NCI-H2029 (cell line): ENCODE data around the gene GAL3ST1.

Experiments used
- DNase-seq: peaks from one replicate; lab custom pipeline; 2025; lab: John Stamatoyannopoulos, UW

The GAL3ST1 gene

DNA sequence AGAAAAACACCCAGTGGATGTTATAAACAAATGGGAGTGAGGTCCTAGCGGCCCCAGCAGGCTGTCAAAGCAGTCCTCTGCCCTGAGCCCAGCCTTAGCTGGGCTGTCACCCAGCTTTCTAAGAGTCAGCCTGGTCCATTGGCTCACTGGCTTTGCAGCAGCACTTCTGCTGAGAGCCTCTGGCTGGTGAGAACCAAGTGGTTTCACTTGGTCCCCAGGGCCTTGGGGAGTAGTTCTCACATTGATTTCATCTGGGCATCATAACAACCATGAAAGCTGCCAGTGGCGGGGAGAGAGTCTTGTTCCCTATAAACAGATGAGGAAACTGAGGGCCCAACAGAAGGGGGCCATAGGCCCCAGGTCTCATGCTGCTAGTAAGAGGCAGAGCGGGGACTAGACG lies 39.3 kb downstream of the GAL3ST1 start:
- no peak for DNase-seq

DNA sequence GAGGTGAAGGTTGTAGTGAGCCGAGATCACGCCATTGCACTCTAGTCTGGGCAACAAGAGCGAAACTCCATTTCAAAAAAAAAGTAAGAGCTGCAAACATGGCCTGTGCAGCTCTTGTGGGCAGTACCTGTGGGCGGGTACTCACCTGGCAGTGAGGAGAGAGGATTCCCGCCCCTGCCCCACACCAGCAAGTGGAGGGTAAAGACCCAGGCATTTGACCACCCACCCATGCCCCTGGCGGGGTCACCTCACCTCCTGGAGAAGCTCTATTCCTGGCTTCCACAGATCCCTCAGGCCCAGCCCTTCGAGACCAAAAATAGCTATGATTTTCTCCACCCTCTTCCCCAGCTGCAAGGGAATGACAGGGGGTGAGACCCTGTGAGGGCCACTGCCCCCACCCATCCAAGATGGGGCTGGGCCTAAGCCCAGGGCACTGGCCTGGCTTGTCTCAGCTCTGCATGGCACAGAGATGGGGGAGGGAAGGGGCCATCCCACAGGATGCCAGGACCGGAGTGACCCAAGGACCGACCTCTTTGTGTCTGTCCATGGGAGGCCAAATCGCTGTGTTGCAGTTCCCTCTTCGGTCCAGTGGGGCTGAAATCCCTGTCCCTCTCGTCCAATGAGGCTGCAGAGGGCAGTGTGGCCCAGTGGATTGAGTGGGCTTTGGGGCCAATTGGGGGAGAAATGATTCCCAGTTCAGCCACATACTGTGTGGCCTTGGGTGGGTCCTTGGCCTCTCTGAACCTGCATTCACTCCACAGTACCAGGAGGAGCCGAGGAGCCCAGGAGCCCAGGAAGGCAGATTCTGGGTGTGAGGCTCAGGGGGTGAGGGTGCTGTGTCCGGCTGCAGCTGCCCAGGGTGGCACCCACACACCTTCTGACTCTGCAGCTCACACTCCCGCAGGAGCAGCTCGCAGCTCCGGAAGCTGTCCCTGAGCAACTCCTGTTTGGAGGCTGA lies 42.5 kb downstream of the GAL3ST1 start:
- no peak for DNase-seq

DNA sequence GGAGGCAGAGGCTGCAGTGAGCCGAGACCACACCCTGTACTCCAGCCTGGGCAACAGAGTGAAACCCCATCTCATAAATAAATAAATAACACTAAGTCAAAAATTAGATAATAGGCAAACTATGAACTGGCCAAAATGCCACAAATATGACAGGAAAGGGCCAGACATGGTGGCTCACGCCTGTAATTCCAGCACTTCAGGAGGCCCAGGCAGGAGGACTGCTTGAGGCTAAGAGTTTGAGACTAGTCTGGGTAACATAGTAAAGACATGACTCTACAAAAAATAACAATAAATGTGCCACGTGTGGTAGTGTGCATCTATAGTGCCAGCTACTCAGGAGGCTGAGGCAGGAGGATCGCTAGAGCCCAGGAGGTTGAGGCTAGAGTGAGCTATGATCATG lies 47.8 kb downstream of the GAL3ST1 start:
- DNase-seq, result no peak

DNA sequence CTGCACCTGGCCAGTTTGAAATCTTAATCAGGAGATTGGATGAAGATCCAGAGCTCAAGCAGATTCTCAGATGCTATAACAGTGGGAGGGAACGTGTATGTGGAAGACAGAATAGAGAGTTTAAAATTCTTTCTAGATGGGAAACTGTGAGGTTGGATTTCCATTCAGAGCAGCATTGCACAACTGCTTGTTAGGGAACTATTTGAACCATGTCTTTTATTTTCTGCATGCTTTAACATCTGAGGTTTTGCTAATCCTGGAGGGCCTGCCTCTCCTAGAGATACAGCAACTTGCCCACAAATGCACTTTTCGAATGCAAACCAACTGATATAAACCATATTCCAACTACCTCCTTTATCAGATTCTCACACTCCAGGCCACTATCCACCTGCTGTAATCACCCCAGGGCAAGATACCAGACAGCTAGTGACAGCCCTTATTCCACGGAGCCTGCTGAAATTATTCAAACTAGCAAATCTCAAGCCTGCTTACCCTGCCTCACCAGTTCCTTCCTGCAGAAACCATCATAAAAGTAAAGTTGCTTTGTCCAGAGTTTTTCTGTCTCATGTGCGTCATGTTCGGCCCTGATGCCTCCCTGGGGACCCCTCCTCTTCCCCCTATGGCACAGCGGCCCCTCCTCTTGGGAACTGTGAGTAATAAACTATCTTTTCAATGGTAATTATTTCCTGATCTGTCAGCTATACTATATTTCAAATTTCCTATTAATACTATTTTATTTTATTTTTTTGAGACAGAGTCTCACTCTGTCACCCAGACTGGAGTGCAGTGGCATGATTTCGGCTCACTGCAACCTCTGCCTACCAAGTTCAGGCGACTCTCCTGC lies 50.6 kb downstream of the GAL3ST1 start:
- DNase-seq, result no peak

DNA sequence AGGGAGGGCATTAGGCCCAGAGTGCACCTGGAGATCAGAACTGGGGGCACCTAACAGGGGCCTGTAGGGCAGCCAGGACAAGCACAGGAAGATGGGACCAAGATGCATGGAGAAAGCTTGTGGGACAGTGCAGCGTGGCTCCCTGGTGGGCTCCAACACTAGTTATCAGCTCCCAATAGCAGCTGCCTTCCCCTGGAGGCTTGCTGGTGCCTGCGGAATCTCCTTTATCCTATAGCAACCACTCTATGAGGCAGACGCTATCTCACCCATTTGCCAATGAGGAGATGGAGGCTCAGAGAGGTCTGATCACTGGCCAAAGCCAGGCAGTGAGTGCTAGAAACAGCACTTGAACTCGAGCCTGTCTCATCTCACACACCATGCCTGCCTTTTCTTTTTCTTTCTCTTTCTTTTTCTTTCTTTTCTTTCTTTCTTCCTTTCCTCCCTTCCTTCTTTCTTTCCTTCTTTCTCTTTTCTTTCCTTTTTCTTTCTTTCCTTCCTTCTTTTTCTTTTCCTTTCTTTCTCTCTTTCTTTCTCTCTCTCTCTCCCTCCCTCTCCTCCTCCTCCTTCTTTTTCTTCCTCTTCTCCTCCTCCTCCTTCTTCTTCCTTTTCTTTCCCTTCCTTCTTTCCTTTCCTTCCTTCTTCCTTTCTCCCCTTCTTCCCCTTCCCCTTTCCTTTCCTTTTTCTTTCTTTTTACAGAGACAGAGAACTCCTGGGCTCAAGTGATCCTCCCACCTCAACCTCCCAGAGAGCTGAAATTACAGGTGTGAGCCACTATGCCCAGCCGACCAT lies 52.9 kb downstream of the GAL3ST1 start:
- no peak for DNase-seq

GRCh38 chr22:30519842-30520425 lies 54.5 kb downstream of the GAL3ST1 start:
- no peak for DNase-seq

GRCh38 chr22:30516731-30517130 lies 57.7 kb downstream of the GAL3ST1 start:
- no peak for DNase-seq

DNA sequence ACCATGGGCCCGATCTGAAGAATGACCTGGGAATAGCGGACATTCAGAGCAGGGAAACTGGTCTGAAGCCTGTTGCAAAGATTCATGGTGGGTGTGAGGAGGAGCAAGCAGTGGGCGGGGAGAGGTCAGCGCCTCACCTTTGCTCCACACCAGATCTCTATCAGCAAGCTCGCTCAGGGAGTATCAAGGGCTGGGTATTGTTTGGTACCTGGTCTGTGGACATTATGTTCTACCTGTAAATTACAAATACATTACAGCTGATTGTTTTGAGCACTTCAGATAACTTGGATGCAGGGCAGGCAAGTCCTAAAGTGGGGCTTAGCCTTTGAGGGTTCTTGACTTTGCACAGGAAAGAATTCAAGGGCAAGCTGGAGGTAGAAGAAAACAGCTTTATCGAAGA lies 58.2 kb downstream of the GAL3ST1 start:
- no peak for DNase-seq

DNA sequence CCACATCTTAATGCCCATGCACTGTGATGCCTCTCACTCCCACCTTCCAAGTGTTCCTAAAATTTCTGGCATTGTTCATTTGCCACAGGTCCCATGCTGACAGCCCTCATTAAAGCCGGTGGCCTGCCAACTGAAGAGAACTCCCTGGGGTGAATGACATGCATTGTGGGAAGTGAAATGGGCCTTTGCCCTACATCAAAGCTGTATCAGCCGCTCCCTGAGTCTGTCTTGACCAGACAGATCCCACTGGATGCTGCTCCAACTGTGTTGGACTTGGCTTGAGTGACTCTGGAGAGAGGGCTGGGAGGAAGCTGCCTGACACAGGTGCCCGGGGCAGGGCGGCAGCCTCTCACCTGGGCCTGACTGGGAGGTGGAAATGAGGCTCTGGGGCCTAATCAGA lies 60.2 kb downstream of the GAL3ST1 start:
- DNase-seq, result no peak

DNA sequence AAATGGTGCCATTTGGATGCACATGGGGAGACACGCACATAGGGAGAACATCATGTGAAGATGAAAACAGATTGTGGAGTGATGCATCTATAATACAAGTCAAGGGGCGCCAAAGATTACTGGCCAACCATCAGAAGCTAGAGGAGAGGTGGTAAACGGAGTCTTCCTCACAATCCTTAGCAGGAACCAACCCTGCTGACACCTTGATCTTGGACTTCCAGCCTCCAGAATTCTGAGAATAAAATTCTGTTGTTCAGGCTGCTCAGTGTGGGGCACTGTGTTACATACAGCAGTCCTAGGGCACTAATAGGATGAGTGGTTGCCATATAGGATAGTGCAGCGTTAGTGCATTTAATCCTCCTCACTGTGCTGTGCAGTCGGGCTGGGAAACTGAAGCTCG lies 61.0 kb downstream of the GAL3ST1 start:
- DNase-seq, result no peak

DNA sequence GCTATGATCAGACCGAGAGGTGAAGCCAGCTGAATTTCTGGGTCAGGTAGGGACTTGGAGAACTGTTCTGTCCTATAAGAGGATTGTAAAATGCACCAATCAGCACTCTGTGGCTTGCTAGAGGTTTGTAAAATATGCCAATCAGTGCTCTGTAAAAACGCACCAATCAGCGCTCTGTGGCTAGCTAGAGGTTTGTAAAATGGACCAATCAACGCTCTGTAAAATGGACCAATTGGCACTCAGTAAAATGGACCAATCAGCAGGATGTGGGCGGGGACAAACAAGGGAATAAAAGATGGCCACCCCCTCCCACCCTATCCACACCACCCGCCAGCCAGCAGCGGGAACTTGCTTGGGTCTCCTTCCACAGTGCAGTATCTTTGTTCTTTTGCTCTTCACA lies 62.6 kb downstream of the GAL3ST1 start:
- DNase-seq, result no peak

DNA sequence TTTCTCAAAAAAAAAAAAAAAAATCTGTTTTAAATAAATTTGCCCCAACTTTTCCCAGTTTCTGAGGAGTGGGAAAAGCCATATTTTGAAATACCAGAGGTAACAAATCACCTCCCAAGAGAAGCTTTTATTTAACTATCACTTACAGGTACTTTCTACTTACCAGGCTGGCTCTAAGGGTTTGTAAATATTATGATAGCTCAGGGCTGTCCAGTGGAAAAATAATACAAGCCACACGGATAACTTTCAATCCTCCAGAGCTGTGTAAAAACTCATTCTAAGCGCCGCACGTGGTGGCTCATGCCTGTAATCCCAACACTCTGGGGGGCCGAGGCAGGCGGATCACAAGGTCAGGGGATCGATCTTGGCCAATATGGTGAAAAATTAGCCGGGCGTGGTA lies 63.4 kb downstream of the GAL3ST1 start:
- DNase-seq, result peak; percentile 7

- no peak for DNase-seq
These were observed 66.2 kb downstream of the GAL3ST1 start for GRCh38 chr22:30508216-30508615.

GRCh38 chr22:30507670-30508069 lies 66.8 kb downstream of the GAL3ST1 start:
- DNase-seq, result no peak

- no peak for DNase-seq
These were observed 67.9 kb downstream of the GAL3ST1 start for GRCh38 chr22:30506507-30506968.
